K562 (cell line): ENCODE data around the gene AGPAT1. TPM values are rescaled to one million over a fixed set of nuclear protein-coding genes. Genes with fewer than 3 reads are reported as not detected.

ENCODE experiments used
- ATAC-seq: fragments of 200-7000 bp; cut with Tn5 transposase; 3 replicates; pipeline ENCODE4 v1.9.1; 2020; ENCODE audit warnings: moderate library complexity
- BruUV-seq: library from RNA; stranded (reverse); fragments of 400-500 nt; replicated peaks from 2 replicates; lab custom pipeline; 2021; lab: Mats Ljungman, UMichigan
- CTCF ChIA-PET: fragments of 300-600 bp; formaldehyde crosslinking; extraction: SDS; loops from one replicate; lab custom pipeline; 2021; ENCODE audit warnings: low intra/inter-chr PET ratio; lab: Yijun Ruan, JAX
- POLR2A ChIA-PET: fragments of 300-600, 350-650 bp; sonication (Branson Sonifier 250); formaldehyde crosslinking; extraction: SDS; loops from one replicate; lab custom pipeline; 2021; ENCODE audit warnings: antibody characterized with exemption, inconsistent platforms; lab: Yijun Ruan, JAX
- DNase-seq, 4 experiments: peaks; one replicate each; pipeline versions ENCODE4 v3.0.0 to v3.0.0-alpha.2; 2011 to 2018; ENCODE audit warnings: low spot score in 3 of 4, mixed read lengths in 3 of 4; ENCODE audit errors: extremely low read depth in 1 of 4
- FAIRE-seq: peaks from 2 replicates; lab custom pipeline; 2011; peaks lifted over from hg19 to GRCh38; lab: Jason Lieb, UNC
- H2AFZ ChIP-seq: 2 replicates; pipeline ENCODE4 v1.6.0; 2011; ENCODE audit warnings: low read depth, low read length, control low read depth, inconsistent platforms
- H3K27ac ChIP-seq: fragments of 200-600 bp; 3 replicates; pipeline ENCODE4 v1.8.0; 2011; ENCODE audit warnings: low read depth, mild to moderate bottlenecking, control low read depth, inconsistent platforms, low read length, moderate library complexity, mixed read lengths; ENCODE audit errors: extremely low read depth
- H3K27me3 ChIP-seq, 2 experiments: fragments of 300-600 bp in 1 of 2; 2 replicates in 1 of 2; 3 replicates in 1 of 2; pipeline versions ENCODE4 v1.6.0 to v1.8.0; 2011; ENCODE audit warnings: inconsistent platforms in 2 of 2, low read length in 2 of 2, mild to moderate bottlenecking in 1 of 2, mixed read lengths in 1 of 2, moderate library complexity in 1 of 2; ENCODE audit not compliant: control insufficient read depth in 2 of 2, insufficient read depth in 2 of 2
- H3K36me3 ChIP-seq: fragments of 300-600 bp; 3 replicates; pipeline ENCODE4 v1.8.0; 2011; ENCODE audit warnings: mild to moderate bottlenecking, low read length, inconsistent platforms; ENCODE audit not compliant: control insufficient read depth, insufficient read depth
- H3K4me1 ChIP-seq, 2 experiments: fragments of 200-600 bp in 1 of 2; replicated peaks in 1 of 2; 2 replicates in 1 of 2; 3 replicates in 1 of 2; pipeline versions ENCODE4 v1.5.1 to v1.8.0; 2011; ENCODE audit warnings: inconsistent platforms in 2 of 2, low read length in 2 of 2, mild to moderate bottlenecking in 1 of 2, mixed read lengths in 1 of 2, moderate library complexity in 1 of 2; ENCODE audit not compliant: control insufficient read depth in 2 of 2, insufficient read depth in 2 of 2
- H3K4me2 ChIP-seq: 2 replicates; pipeline ENCODE4 v1.6.1; 2011; ENCODE audit warnings: low read length, control low read depth, inconsistent platforms, mixed read lengths; ENCODE audit not compliant: insufficient read depth
- H3K4me3 ChIP-seq: fragments of 200-600 bp; sonication (generic), shearing (Covaris generic); 2 replicates; pipeline ENCODE4 v1.5.1; 2016; ENCODE audit warnings: control low read depth, inconsistent platforms
- H3K79me2 ChIP-seq: fragments of 200-600 bp; 3 replicates; pipeline ENCODE4 v1.8.0; 2011; ENCODE audit warnings: low read length, inconsistent platforms; ENCODE audit not compliant: control insufficient read depth, insufficient read depth
- H3K9ac ChIP-seq, 2 experiments: 2 replicates each; pipeline versions ENCODE4 v1.6.0 to v1.6.1; 2011; ENCODE audit warnings: low read depth in 2 of 2, low read length in 2 of 2, control low read depth in 1 of 2, inconsistent platforms in 1 of 2, mild to moderate bottlenecking in 1 of 2, mixed read lengths in 1 of 2; ENCODE audit not compliant: insufficient read depth in 1 of 2
- H3K9me1 ChIP-seq: one replicate; pipeline ENCODE4 v1.6.0; 2011; ENCODE audit warnings: inconsistent platforms, mild to moderate bottlenecking, low read length, moderate library complexity; ENCODE audit not compliant: control insufficient read depth, insufficient read depth
- H3K9me3 ChIP-seq: replicated peaks from 2 replicates; pipeline ENCODE4 v1.5.1; 2011; ENCODE audit warnings: low read depth, low read length, inconsistent platforms; ENCODE audit not compliant: control insufficient read depth, insufficient read depth
- H4K20me1 ChIP-seq: replicated peaks from 2 replicates; pipeline ENCODE4 v1.6.1; 2011; ENCODE audit warnings: low read length, inconsistent platforms, mixed read lengths; ENCODE audit not compliant: control insufficient read depth, insufficient read depth
- BACH1 ChIP-seq: fragments of 200-800 bp; sonication (Bioruptor generic); IDR thresholded peaks from 2 replicates; pipeline ENCODE4 v1.6.1; 2016; ENCODE audit warnings: missing genetic modification characterization, missing compliant biosample characterization
- FOXM1 ChIP-seq, 2 experiments: fragments of 450-650 bp in 1 of 2; sonication (generic) in 1 of 2; formaldehyde crosslinking in 1 of 2; IDR thresholded peaks; 2 replicates each; pipeline versions ENCODE4 v1.6.1 to v1.9.0; 2017 to 2022; ENCODE audit warnings: low read depth in 2 of 2, mild to moderate bottlenecking in 2 of 2, missing genetic modification reagents in 1 of 2, moderate library complexity in 1 of 2
- HDAC8 ChIP-seq: fragments of 450-650 bp; IDR thresholded peaks from 2 replicates; pipeline ENCODE4 v1.6.1; 2016; ENCODE audit warnings: mild to moderate bottlenecking, missing genetic modification characterization, moderate library complexity, missing compliant biosample characterization
- JUN ChIP-seq, 2 experiments: sonication (generic) in 1 of 2; formaldehyde crosslinking in 1 of 2; IDR thresholded peaks; 2 replicates each; pipeline versions ENCODE4 v1.6.1 to v1.8.0; 2012 to 2022; ENCODE audit warnings: borderline replicate concordance in 2 of 2, mild to moderate bottlenecking in 2 of 2, improper control_type of control experiment in 1 of 2, low read depth in 1 of 2, low read length in 1 of 2, missing genetic modification reagents in 1 of 2
- KLF16 ChIP-seq: IDR thresholded peaks from 2 replicates; pipeline ENCODE4 v1.6.1; 2016; ENCODE audit warnings: antibody characterized with exemption
- NR2C2 ChIP-seq, 2 experiments: fragments of 200-800 bp in 1 of 2; sonication (Bioruptor generic) in 1 of 2; sonication (generic) in 1 of 2; formaldehyde crosslinking in 1 of 2; IDR thresholded peaks; 2 replicates each; pipeline versions ENCODE4 v1.6.1 to v1.8.0; 2016 to 2022; ENCODE audit warnings: mild to moderate bottlenecking in 1 of 2, missing compliant biosample characterization in 1 of 2, missing genetic modification characterization in 1 of 2, missing genetic modification reagents in 1 of 2
- POLR2A ChIP-seq: fragments of 450-650 bp; conservative IDR thresholded peaks from 2 replicates; pipeline ENCODE4 v1.6.1; 2016
- PTBP1 ChIP-seq: fragments of 200-400 bp; formaldehyde crosslinking; IDR thresholded peaks from 2 replicates; pipeline ENCODE4 v1.6.1; 2017; ENCODE audit warnings: low read depth, low read length
- SIRT6 ChIP-seq: IDR thresholded peaks from one replicate; pipeline ENCODE4 v1.6.1; 2012; ENCODE audit warnings: low read depth, mild to moderate bottlenecking, control low read depth, inconsistent platforms, low read length, moderate library complexity
- SMAD1 ChIP-seq: fragments of 150-350 bp; IDR thresholded peaks from 2 replicates; pipeline ENCODE4 v1.6.1; 2014; ENCODE audit warnings: low read length, low read depth; ENCODE audit not compliant: partially characterized antibody
- SMARCA5 ChIP-seq: fragments of 450-650 bp; IDR thresholded peaks from 2 replicates; pipeline ENCODE4 v1.6.1; 2016
- SREBF2 ChIP-seq: sonication (generic); formaldehyde crosslinking; IDR thresholded peaks from 2 replicates; pipeline ENCODE4 v1.4.0; 2020; ENCODE audit warnings: mild to moderate bottlenecking, missing genetic modification reagents
- TAF9B ChIP-seq: fragments of 450-650 bp; IDR thresholded peaks from 2 replicates; pipeline ENCODE4 v1.6.1; 2018; ENCODE audit warnings: mild to moderate bottlenecking; ENCODE audit not compliant: partially characterized antibody
- ZNF121 ChIP-seq: sonication (generic); formaldehyde crosslinking; conservative IDR thresholded peaks from 2 replicates; pipeline ENCODE4 v1.8.0; 2022; ENCODE audit warnings: missing genetic modification reagents
- ZNF184 ChIP-seq: sonication (generic); formaldehyde crosslinking; IDR thresholded peaks from 2 replicates; pipeline ENCODE4 v1.5.0; 2020; ENCODE audit warnings: missing genetic modification reagents
- WGBS: fragments of 100-300 bp; shearing (Covaris generic); methylation state at CpG from one replicate; pipeline ENCODE4 v1.1.6; 2016; ENCODE audit warnings: low coverage, mixed read lengths; ENCODE audit not compliant: insufficient coverage; ENCODE audit errors: missing lambda C conversion rate; 5-methylcytosine and 5-hydroxymethylcytosine counted together
- in situ Hi-C: fragments of 300-500 bp; cut with MboI; formaldehyde crosslinking; loops from 4 replicates; pipeline ENCODE4 v1.15.0; 2018; ENCODE audit warnings: inconsistent platforms, mixed read lengths
- intact Hi-C: fragments of 100-400 bp; cut with micrococcal nuclease; formaldehyde crosslinking; loops from 2 replicates; pipeline ENCODE4 v1.14.2; 2022
- polyA plus RNA-seq, 8 experiments: library from polyadenylated mRNA; depleted of rRNA in 4 of 8; stranded (reverse) in 5 of 8; unstranded in 3 of 8; fragments of >200 nt; fragmentation: Nextera tagmentation in 2 of 8; fragmentation: Illumina TruSeq in 1 of 8; extraction: Ambion mirVana in 2 of 8; extraction: Trizol in 1 of 8; gene quantifications; 2 replicates each; pipeline versions ENCODE4 v1.2.1 to v1.2.3, GENCODE V29; 2011 to 2014; ENCODE audit warnings: inconsistent platforms in 1 of 8, missing spikeins in 1 of 8
- total RNA-seq, 7 experiments: library from RNA; depleted of rRNA in 6 of 7; stranded (reverse); fragments of >200 nt in 6 of 7; fragmentation: Illumina TruSeq in 2 of 7; extraction: Trizol in 2 of 7; gene quantifications; 2 replicates each; pipeline versions ENCODE4 v1.2.1 to v1.2.3, GENCODE V29; 2011 to 2021; ENCODE audit warnings: low replicate concordance in 1 of 7
- TF ChIP-seq, protein P1 (sequence below): sonication (generic); formaldehyde crosslinking; IDR thresholded peaks from 2 replicates; pipeline ENCODE4 v1.8.1; 2023; ENCODE audit warnings: mild to moderate bottlenecking, missing genetic modification reagents
- TF ChIP-seq, protein P2 (sequence below): sonication (generic); formaldehyde crosslinking; IDR thresholded peaks from 2 replicates; pipeline ENCODE4 v1.8.1; 2023; ENCODE audit warnings: mild to moderate bottlenecking, missing genetic modification reagents

Gene AGPAT1
- total and polyA plus RNA-seq, 9 of the 15 experiments (the other 6 are each of a cell fraction or from before 2014, with no cell fraction given), result 37.9 to 176 (median 69.4) TPM

GRCh38 chr6:32194825-32195651 lies 19.2 kb upstream of the AGPAT1 start:
- Histone ChIP-seq H3K9me1 (no peaks in the 10 kb centered on the region), H2AFZ (peak overlapping the region; percentile 64), H4K20me1 (no peaks in the 10 kb centered on the region), H3K4me2 (peak overlapping the region; percentile 89), H3K27ac (peak overlapping the region; percentile 72), H3K9me3 (no peaks in the 10 kb centered on the region), H3K27me3 (no peaks in the 10 kb centered on the region), H3K9ac (peak overlapping the region; percentile 2 to 75; a peak in 3 of 4 replicates), H3K4me3 (peak overlapping the region; percentile 43), H3K4me1 (peaks cover 63 to 64% of the 10 kb centered on the region in 2 experiments), H3K36me3 (no peaks in the 10 kb centered on the region; the same call in 2 of the 3 replicates), H3K79me2 (peaks cover 36% of the 10 kb centered on the region)
- DNase-seq (peak in 2 of 4 experiments; percentile 52 to 79), ATAC-seq (peak; percentile 31), FAIRE-seq (no peak)
- in situ Hi-C loops (no loop called here), intact Hi-C loops (loop anchor here (1.0 to 10.0 kb wide), 8 partner anchors 19 to 777 kb away; partner anchors contain the start of genes AGPAT1, FKBPL, PPT2 and ZBTB12)
- WGBS, result 6% methylated on average over 14 of the region's 15 CpGs
- TSS peak; percentile 79 for BruUV-seq
- POLR2A ChIA-PET, result interaction anchor here (0.6 to 2.1 kb wide), 20 partner anchors 8 to 1077 kb away, joined by 3 to 23 read pairs (median 3); partner anchors contain the start of genes FKBPL, RNF5, RPS18 and VPS52
- CTCF ChIA-PET, result interaction anchor here (0.6 to 1.1 kb wide), 4 partner anchors 20 to 77 kb away, joined by 3 to 6 read pairs (median 4); no protein-coding TSS in a partner anchor
- 0 out of 2 replicates have a peak, but pooled peaks have one; percentile 11 for TF ChIP-seq KLF16
- no peak for TF ChIP-seq SIRT6
- TF ChIP-seq ZNF184 (CRISPR knock-in tag), result no peak
- TF ChIP-seq SREBF2 (CRISPR knock-in tag), result no peak
- TF ChIP-seq SMARCA5, result peak; percentile 77
- TF ChIP-seq SMAD1, result peak; percentile 60
- TF ChIP-seq, protein P1, sequence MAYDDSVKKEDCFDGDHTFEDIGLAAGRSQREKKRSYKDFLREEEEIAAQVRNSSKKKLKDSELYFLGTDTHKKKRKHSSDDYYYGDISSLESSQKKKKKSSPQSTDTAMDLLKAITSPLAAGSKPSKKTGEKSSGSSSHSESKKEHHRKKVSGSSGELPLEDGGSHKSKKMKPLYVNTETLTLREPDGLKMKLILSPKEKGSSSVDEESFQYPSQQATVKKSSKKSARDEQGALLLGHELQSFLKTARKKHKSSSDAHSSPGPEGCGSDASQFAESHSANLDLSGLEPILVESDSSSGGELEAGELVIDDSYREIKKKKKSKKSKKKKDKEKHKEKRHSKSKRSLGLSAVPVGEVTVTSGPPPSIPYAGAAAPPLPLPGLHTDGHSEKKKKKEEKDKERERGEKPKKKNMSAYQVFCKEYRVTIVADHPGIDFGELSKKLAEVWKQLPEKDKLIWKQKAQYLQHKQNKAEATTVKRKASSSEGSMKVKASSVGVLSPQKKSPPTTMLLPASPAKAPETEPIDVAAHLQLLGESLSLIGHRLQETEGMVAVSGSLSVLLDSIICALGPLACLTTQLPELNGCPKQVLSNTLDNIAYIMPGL (CRISPR knock-in tag), result no peak
- TF ChIP-seq FOXM1 (IDR thresholded peaks at IDR 0.05; ENCODE audit: low read depth), result peak; percentile 34; the same call in 1 of the 2 replicates
- TF ChIP-seq FOXM1 (CRISPR knock-in tag; IDR thresholded peaks at IDR 0.05; ENCODE audit: low read depth), result no peak; the same call in 1 of the 2 replicates
- TF ChIP-seq HDAC8 (tag), result no peak
- TF ChIP-seq, protein P2, sequence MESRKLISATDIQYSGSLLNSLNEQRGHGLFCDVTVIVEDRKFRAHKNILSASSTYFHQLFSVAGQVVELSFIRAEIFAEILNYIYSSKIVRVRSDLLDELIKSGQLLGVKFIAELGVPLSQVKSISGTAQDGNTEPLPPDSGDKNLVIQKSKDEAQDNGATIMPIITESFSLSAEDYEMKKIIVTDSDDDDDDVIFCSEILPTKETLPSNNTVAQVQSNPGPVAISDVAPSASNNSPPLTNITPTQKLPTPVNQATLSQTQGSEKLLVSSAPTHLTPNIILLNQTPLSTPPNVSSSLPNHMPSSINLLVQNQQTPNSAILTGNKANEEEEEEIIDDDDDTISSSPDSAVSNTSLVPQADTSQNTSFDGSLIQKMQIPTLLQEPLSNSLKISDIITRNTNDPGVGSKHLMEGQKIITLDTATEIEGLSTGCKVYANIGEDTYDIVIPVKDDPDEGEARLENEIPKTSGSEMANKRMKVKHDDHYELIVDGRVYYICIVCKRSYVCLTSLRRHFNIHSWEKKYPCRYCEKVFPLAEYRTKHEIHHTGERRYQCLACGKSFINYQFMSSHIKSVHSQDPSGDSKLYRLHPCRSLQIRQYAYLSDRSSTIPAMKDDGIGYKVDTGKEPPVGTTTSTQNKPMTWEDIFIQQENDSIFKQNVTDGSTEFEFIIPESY, result no peak
- TF ChIP-seq TAF9B, result no peak
- TF ChIP-seq JUN (IDR thresholded peaks at IDR 0.05; ENCODE audit: borderline replicate concordance, low read depth, low read length), result 0 out of 2 replicates have a peak, but pooled peaks have one; percentile 19
- no peak for TF ChIP-seq JUN (CRISPR knock-in tag; IDR thresholded peaks at IDR 0.05; ENCODE audit: borderline replicate concordance)
- TF ChIP-seq NR2C2 (CRISPR knock-in tag; IDR thresholded peaks at IDR 0.05), result no peak
- no peak; the same call in 1 of the 2 replicates for TF ChIP-seq NR2C2 (tag; IDR thresholded peaks at IDR 0.05)
- no peak for TF ChIP-seq PTBP1
- no peak; the same call in none of the 2 replicates for TF ChIP-seq POLR2A
- TF ChIP-seq ZNF121, result no peak
- 0 out of 2 replicates have a peak, but pooled peaks have one; percentile 29 for TF ChIP-seq BACH1 (tag)
